Measurements from ENCODE around the gene HS2ST1. TPM values are rescaled to one million over a fixed set of nuclear protein-coding genes. Genes with fewer than 3 reads are reported as not detected.
"Not testable (repeated sequence)": the region's sequence is repeated elsewhere in the genome, so short reads cannot be mapped to it uniquely, and the experiment has no call there.

HS2ST1 gene
- total RNA-seq, 1 experiment from 2014 or later, result 27.8 TPM

- no peak for DNase-seq (ENCODE audit: low read depth)
Measured at GRCh38 chr1:86965827-86966182, 51.4 kb downstream of the HS2ST1 start.

- DNase-seq (ENCODE audit: low read depth), result no peak
Measured at GRCh38 chr1:86970938-86971337, 56.5 kb downstream of the HS2ST1 start.

GRCh38 chr1:86971778-86972177 lies 57.3 kb downstream of the HS2ST1 start:
- DNase-seq (ENCODE audit: low read depth), result no peak

GRCh38 chr1:86972262-86972661 lies 57.8 kb downstream of the HS2ST1 start:
- DNase-seq (ENCODE audit: low read depth), result no peak

GRCh38 chr1:86975993-86976550 lies 61.6 kb downstream of the HS2ST1 start:
- DNase-seq (ENCODE audit: low read depth), result peak; percentile 45

GRCh38 chr1:86976664-86977063 lies 62.2 kb downstream of the HS2ST1 start:
- no peak for DNase-seq (ENCODE audit: low read depth)

GRCh38 chr1:86981482-86982213 lies 67.2 kb downstream of the HS2ST1 start:
- no peak for DNase-seq (ENCODE audit: low read depth)

GRCh38 chr1:86983677-86984076 lies 69.2 kb downstream of the HS2ST1 start:
- DNase-seq (ENCODE audit: low read depth), result not testable (repeated sequence)

- no peak for DNase-seq (ENCODE audit: low read depth)
Measured at GRCh38 chr1:86987446-86987845, 73.0 kb downstream of the HS2ST1 start.

- no peak for DNase-seq (ENCODE audit: low read depth)
Measured at GRCh38 chr1:86988835-86989234, 74.4 kb downstream of the HS2ST1 start.

GRCh38 chr1:86989690-86990089 lies 75.3 kb downstream of the HS2ST1 start:
- DNase-seq (ENCODE audit: low read depth), result not testable (repeated sequence)

- DNase-seq (ENCODE audit: low read depth), result no peak
Measured at GRCh38 chr1:86990826-86991225, 76.4 kb downstream of the HS2ST1 start.

- no peak for DNase-seq (ENCODE audit: low read depth)
Measured at GRCh38 chr1:86991549-86992186, 77.2 kb downstream of the HS2ST1 start.

GRCh38 chr1:86992861-86993260 lies 78.4 kb downstream of the HS2ST1 start:
- DNase-seq (ENCODE audit: low read depth), result no peak

- DNase-seq (ENCODE audit: low read depth), result no peak
Measured at GRCh38 chr1:86993269-86993985, 79.0 kb downstream of the HS2ST1 start.

- no peak for DNase-seq (ENCODE audit: low read depth)
Measured at GRCh38 chr1:86994061-86994460, 79.6 kb downstream of the HS2ST1 start.

- DNase-seq (ENCODE audit: low read depth), result no peak
Measured at GRCh38 chr1:86997538-86997937, 83.1 kb downstream of the HS2ST1 start.

GRCh38 chr1:86998280-86998679 lies 83.8 kb downstream of the HS2ST1 start:
- DNase-seq (ENCODE audit: low read depth), result no peak

GRCh38 chr1:86998727-86999126 lies 84.3 kb downstream of the HS2ST1 start:
- DNase-seq (ENCODE audit: low read depth), result no peak

- DNase-seq (ENCODE audit: low read depth), result no peak
Measured at GRCh38 chr1:87000460-87000859, 86.0 kb downstream of the HS2ST1 start.

- DNase-seq (ENCODE audit: low read depth), result no peak
Measured at GRCh38 chr1:87004857-87005256, 90.4 kb downstream of the HS2ST1 start.

- DNase-seq (ENCODE audit: low read depth), result no peak
Measured at GRCh38 chr1:87007323-87007722, 92.9 kb downstream of the HS2ST1 start.
